ENCODE measurements around the gene ZMIZ2. TPM values are rescaled to one million over a fixed set of nuclear protein-coding genes. Genes with fewer than 3 reads are reported as not detected.

The ZMIZ2 gene
- polyA plus RNA-seq, 3 donors, result 1.9 to 72.8 (median 3.3) TPM

GRCh38 chr7:44716205-44716604 lies 32.4 kb upstream of the ZMIZ2 start:
- Histone ChIP-seq H3K27me3 (ENCODE audit: control insufficient read depth in 2 of 2, insufficient read depth in 2 of 2, low read length in 2 of 2) (no peaks in the 10 kb centered on the region), H3K79me2 (ENCODE audit: insufficient read depth, low read length) (no peaks in the 10 kb centered on the region), H3K9me3 (replicated peaks in 1 of 2; ENCODE audit: control insufficient read depth in 1 of 2, insufficient read depth in 1 of 2, low read length in 2 of 2) (peaks cover 0 to 8% of the 10 kb centered on the region in 2 donors), H3K4me1 (ENCODE audit: control insufficient read depth in 1 of 2, insufficient read depth in 2 of 2, low read length in 2 of 2) (peaks cover 0 to 4% of the 10 kb centered on the region in 2 donors), H4K20me1 (ENCODE audit: insufficient read depth, low read length) (no peaks in the 10 kb centered on the region), H3K27ac (ENCODE audit: low read depth in 1 of 2, low read length in 2 of 2) (no peak overlapping the region), H3K4me2 (replicated peaks; ENCODE audit: extremely low read depth, low read length, poor library complexity, severe bottlenecking) (no peak overlapping the region), H3K4me3 (replicated peaks in 1 of 3; ENCODE audit: low read depth in 2 of 3, low read length in 3 of 3) (no peak overlapping the region), H2AFZ (ENCODE audit: insufficient read depth, low read depth, low read length, poor library complexity, severe bottlenecking) (no peak overlapping the region), H3K36me3 (replicated peaks in 1 of 2; ENCODE audit: control insufficient read depth in 1 of 2, insufficient read depth in 2 of 2, low read length in 2 of 2) (no peaks in the 10 kb centered on the region), H3K9ac (ENCODE audit: insufficient read depth, low read length, poor library complexity, severe bottlenecking) (no peak overlapping the region)
- Mint-ChIP-seq H3K9me3 (peaks cover 0 to 13% (median 9%) of the 10 kb centered on the region in 7 donors), H3K27ac (peak overlapping the region in 1 of 7 donors; percentile 45), H3K27me3 (ENCODE audit: low read depth in 3 of 3) (peaks cover 3 to 5% (median 3%) of the 10 kb centered on the region in 3 donors), H3K4me1 (peaks cover 5% of the 10 kb centered on the region), H3K36me3 (no peaks in the 10 kb centered on the region), H3K4me3 (no peak overlapping the region)
- WGBS (ENCODE audit: insufficient coverage), result 100% methylated on average over 1 of the region's 3 CpGs
- no peak for TF ChIP-seq CTCF (IDR thresholded peaks at IDR 0.05)
- intact Hi-C loops (cut with micrococcal nuclease), result no loop called here
- no peak for DNase-seq

GRCh38 chr7:44720301-44720700 lies 28.3 kb upstream of the ZMIZ2 start:
- Mint-ChIP-seq H3K9me3 (peaks cover 0 to 19% (median 11%) of the 10 kb centered on the region in 7 donors), H3K4me1 (no peaks in the 10 kb centered on the region), H3K27me3 (ENCODE audit: low read depth in 3 of 3) (peaks cover 3% of the 10 kb centered on the region in 3 donors), H3K4me3 (no peak overlapping the region), H3K27ac (no peak overlapping the region), H3K36me3 (no peaks in the 10 kb centered on the region)
- no peaks in the 10 kb centered on the region for H3K4me1 ChIP-seq (ENCODE audit: control insufficient read depth in 1 of 2, insufficient read depth in 2 of 2, low read length in 2 of 2)
- DNase-seq, result no peak
- H3K27me3 ChIP-seq (ENCODE audit: control insufficient read depth in 2 of 2, insufficient read depth in 2 of 2, low read length in 2 of 2), result no peaks in the 10 kb centered on the region
- no peak for TF ChIP-seq CTCF (IDR thresholded peaks at IDR 0.05)
- H2AFZ ChIP-seq (ENCODE audit: insufficient read depth, low read depth, low read length, poor library complexity, severe bottlenecking), result no peak overlapping the region
- H4K20me1 ChIP-seq (ENCODE audit: insufficient read depth, low read length), result no peaks in the 10 kb centered on the region
- no peak overlapping the region for H3K4me3 ChIP-seq (replicated peaks in 1 of 3; ENCODE audit: low read depth in 2 of 3, low read length in 3 of 3)
- no peaks in the 10 kb centered on the region for H3K79me2 ChIP-seq (ENCODE audit: insufficient read depth, low read length)
- H3K27ac ChIP-seq (ENCODE audit: low read depth in 1 of 2, low read length in 2 of 2), result no peak overlapping the region
- H3K9me3 ChIP-seq (replicated peaks in 1 of 2; ENCODE audit: control insufficient read depth in 1 of 2, insufficient read depth in 1 of 2, low read length in 2 of 2), result peaks cover 0 to 8% of the 10 kb centered on the region in 2 donors
- H3K4me2 ChIP-seq (replicated peaks; ENCODE audit: extremely low read depth, low read length, poor library complexity, severe bottlenecking), result no peak overlapping the region
- WGBS (ENCODE audit: insufficient coverage), result no CpG with 5 or more reads among the region's 4 CpGs
- H3K36me3 ChIP-seq (replicated peaks in 1 of 2; ENCODE audit: control insufficient read depth in 1 of 2, insufficient read depth in 2 of 2, low read length in 2 of 2), result no peaks in the 10 kb centered on the region
- intact Hi-C loops (cut with micrococcal nuclease), result no loop called here
- no peak overlapping the region for H3K9ac ChIP-seq (ENCODE audit: insufficient read depth, low read length, poor library complexity, severe bottlenecking)
